PFSK-1 (cell line): ENCODE results near the gene IL6ST.

ENCODE experiments used
- FOXP2 ChIP-seq: optimal IDR thresholded peaks from 2 replicates; pipeline ENCODE3; 2011; ENCODE audit warnings: borderline replicate concordance, control low read depth, inconsistent platforms; ENCODE audit not compliant: insufficient read depth; ENCODE audit errors: extremely low read length, extremely low read depth
- POLR2AphosphoS5 ChIP-seq: IDR thresholded peaks from 2 replicates; pipeline ENCODE4 v1.6.1; 2012; ENCODE audit warnings: low read depth, mild to moderate bottlenecking, control low read depth, low read length, moderate library complexity
- REST ChIP-seq, 2 experiments: IDR thresholded peaks; 2 replicates each; pipeline versions ENCODE4 v1.6.1 to v1.8.0; 2011 to 2012; ENCODE audit warnings: low read depth in 2 of 2, low read length in 2 of 2, control low read depth in 1 of 2, inconsistent platforms in 1 of 2, mild to moderate bottlenecking in 1 of 2, moderate library complexity in 1 of 2; ENCODE audit not compliant: insufficient read depth in 1 of 2
- SIN3A ChIP-seq: IDR thresholded peaks from 2 replicates; pipeline ENCODE4 v1.6.1; 2012; ENCODE audit warnings: mild to moderate bottlenecking, low read length, moderate library complexity, borderline replicate concordance; ENCODE audit not compliant: insufficient read depth
- TAF1 ChIP-seq: IDR thresholded peaks from 2 replicates; pipeline ENCODE4 v1.6.1; 2012; ENCODE audit warnings: low read length, control low read depth, borderline replicate concordance; ENCODE audit not compliant: insufficient read depth

GRCh38 chr5:55959208-55959607, 35.6 kb downstream of the IL6ST start:
- TF ChIP-seq REST (IDR thresholded peaks at IDR 0.05; ENCODE audit: insufficient read depth in 1 of 2, low read depth in 2 of 2, low read length in 2 of 2) (no peak), POLR2AphosphoS5 (no peak), TAF1 (no peak), FOXP2 (no peak), SIN3A (no peak)
